ENCODE results near the gene PCDHGA4.

DNA sequence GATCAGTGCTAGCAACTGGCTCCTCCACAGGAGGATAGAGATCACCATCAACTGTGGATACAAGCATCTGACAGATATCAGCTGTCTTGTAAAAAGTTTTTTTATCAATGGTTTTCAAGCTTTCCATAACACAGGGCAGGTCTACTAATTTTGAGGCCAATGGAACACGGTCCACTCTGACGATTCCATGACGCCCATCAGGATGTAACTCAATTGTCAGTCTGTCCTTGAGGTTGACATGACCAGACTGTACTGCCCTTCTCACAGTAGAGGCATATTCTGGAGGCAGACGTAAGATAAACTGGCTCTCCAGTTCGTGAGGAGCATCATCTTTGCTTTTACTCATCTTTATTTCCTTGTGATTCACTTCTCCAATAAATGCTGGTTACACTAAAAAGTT lies 35.1 kb upstream of the PCDHGA4 start:
- TF ChIP-seq RAD21 (IDR thresholded peaks at IDR 0.05; ENCODE audit: low read depth), result no peak
- no peak for TF ChIP-seq EP300 (IDR thresholded peaks at IDR 0.05; ENCODE audit: borderline replicate concordance)
- no peak for TF ChIP-seq TCF12 (IDR thresholded peaks at IDR 0.05; ENCODE audit: low read depth)
- no peak for TF ChIP-seq TEAD4 (IDR thresholded peaks at IDR 0.05)
- TF ChIP-seq, protein P1, sequence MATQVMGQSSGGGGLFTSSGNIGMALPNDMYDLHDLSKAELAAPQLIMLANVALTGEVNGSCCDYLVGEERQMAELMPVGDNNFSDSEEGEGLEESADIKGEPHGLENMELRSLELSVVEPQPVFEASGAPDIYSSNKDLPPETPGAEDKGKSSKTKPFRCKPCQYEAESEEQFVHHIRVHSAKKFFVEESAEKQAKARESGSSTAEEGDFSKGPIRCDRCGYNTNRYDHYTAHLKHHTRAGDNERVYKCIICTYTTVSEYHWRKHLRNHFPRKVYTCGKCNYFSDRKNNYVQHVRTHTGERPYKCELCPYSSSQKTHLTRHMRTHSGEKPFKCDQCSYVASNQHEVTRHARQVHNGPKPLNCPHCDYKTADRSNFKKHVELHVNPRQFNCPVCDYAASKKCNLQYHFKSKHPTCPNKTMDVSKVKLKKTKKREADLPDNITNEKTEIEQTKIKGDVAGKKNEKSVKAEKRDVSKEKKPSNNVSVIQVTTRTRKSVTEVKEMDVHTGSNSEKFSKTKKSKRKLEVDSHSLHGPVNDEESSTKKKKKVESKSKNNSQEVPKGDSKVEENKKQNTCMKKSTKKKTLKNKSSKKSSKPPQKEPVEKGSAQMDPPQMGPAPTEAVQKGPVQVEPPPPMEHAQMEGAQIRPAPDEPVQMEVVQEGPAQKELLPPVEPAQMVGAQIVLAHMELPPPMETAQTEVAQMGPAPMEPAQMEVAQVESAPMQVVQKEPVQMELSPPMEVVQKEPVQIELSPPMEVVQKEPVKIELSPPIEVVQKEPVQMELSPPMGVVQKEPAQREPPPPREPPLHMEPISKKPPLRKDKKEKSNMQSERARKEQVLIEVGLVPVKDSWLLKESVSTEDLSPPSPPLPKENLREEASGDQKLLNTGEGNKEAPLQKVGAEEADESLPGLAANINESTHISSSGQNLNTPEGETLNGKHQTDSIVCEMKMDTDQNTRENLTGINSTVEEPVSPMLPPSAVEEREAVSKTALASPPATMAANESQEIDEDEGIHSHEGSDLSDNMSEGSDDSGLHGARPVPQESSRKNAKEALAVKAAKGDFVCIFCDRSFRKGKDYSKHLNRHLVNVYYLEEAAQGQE (IDR thresholded peaks at IDR 0.05; ENCODE audit: low read depth), result no peak
- no peak for TF ChIP-seq EGR1 (IDR thresholded peaks at IDR 0.05)
- TF ChIP-seq ZBTB7A (IDR thresholded peaks at IDR 0.05; ENCODE audit: low read depth), result no peak
- TF ChIP-seq, protein P2, sequence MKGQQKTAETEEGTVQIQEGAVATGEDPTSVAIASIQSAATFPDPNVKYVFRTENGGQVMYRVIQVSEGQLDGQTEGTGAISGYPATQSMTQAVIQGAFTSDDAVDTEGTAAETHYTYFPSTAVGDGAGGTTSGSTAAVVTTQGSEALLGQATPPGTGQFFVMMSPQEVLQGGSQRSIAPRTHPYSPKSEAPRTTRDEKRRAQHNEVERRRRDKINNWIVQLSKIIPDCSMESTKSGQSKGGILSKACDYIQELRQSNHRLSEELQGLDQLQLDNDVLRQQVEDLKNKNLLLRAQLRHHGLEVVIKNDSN (IDR thresholded peaks at IDR 0.05), result no peak
- no peak for TF ChIP-seq CEBPB (IDR thresholded peaks at IDR 0.05)
- no peak for TF ChIP-seq YY1 (IDR thresholded peaks at IDR 0.05; ENCODE audit: low read depth)
- TF ChIP-seq TAF1 (IDR thresholded peaks at IDR 0.05; ENCODE audit: low read depth), result no peak
- no peak for TF ChIP-seq FOXM1 (IDR thresholded peaks at IDR 0.05; ENCODE audit: borderline replicate concordance, low read depth)
- no peak for TF ChIP-seq NFIC (IDR thresholded peaks at IDR 0.05)

Measured in Ishikawa (cell line).